IMR-90 (cell line): ENCODE data around the gene CDK5R1. TPM values are rescaled to one million over a fixed set of nuclear protein-coding genes. Genes with fewer than 3 reads are reported as not detected.

Source experiments
- ATAC-seq: fragments of 200-7000 bp; cut with Tn5 transposase; 2 replicates; pipeline ENCODE4 v1.9.1; 2020; ENCODE audit warnings: low read depth, mild to moderate bottlenecking, moderate library complexity
- BruUV-seq: library from RNA; stranded (reverse); fragments of 400-500 nt; replicated peaks from 2 replicates; lab custom pipeline; 2021; lab: Mats Ljungman, UMichigan
- CTCF ChIA-PET: fragments of 300-600 bp; formaldehyde crosslinking; extraction: SDS; loops from one replicate; lab custom pipeline; 2021; ENCODE audit warnings: antibody characterized with exemption; lab: Yijun Ruan, JAX
- POLR2A ChIA-PET: fragments of 300-600 bp; sonication (Branson Sonifier 250); formaldehyde crosslinking; loops from one replicate; lab custom pipeline; 2022; ENCODE audit warnings: antibody characterized with exemption; ENCODE audit not compliant: unreplicated experiment; lab: Charles Lee
- DNase-seq: peaks from one replicate; pipeline ENCODE4 v3.0.0; 2013
- H2AFZ ChIP-seq: replicated peaks from 2 replicates; pipeline ENCODE3; 2013; ENCODE audit warnings: low read length, mild to moderate bottlenecking; ENCODE audit not compliant: poor library complexity
- H2AK5ac ChIP-seq: 2 replicates; pipeline ENCODE4 v1.6.1; 2013; ENCODE audit warnings: low read depth, low read length, inconsistent platforms
- H2AK9ac ChIP-seq: replicated peaks from 2 replicates; pipeline ENCODE3; 2013; ENCODE audit warnings: mild to moderate bottlenecking, low read depth, low read length, moderate library complexity; ENCODE audit not compliant: poor library complexity
- H2BK120ac ChIP-seq: 2 replicates; pipeline ENCODE4 v1.6.1; 2013; ENCODE audit warnings: low read depth, low read length, inconsistent platforms
- H2BK15ac ChIP-seq: 3 replicates; pipeline ENCODE4 v1.6.1; 2013; ENCODE audit warnings: low read depth, low read length, inconsistent platforms
- H2BK20ac ChIP-seq: 2 replicates; pipeline ENCODE4 v1.6.1; 2013; ENCODE audit warnings: low read depth, mild to moderate bottlenecking, inconsistent platforms, low read length, moderate library complexity
- H2BK5ac ChIP-seq: 2 replicates; pipeline ENCODE4 v1.6.1; 2013; ENCODE audit warnings: mild to moderate bottlenecking, low read depth, low read length, inconsistent platforms; ENCODE audit not compliant: poor library complexity, severe bottlenecking
- H3K14ac ChIP-seq: replicated peaks from 2 replicates; pipeline ENCODE4 v1.6.1; 2013; ENCODE audit warnings: low read depth, low read length, inconsistent platforms
- H3K18ac ChIP-seq: 2 replicates; pipeline ENCODE4 v1.6.1; 2013; ENCODE audit warnings: low read depth, low read length, control low read depth
- H3K23ac ChIP-seq: 2 replicates; pipeline ENCODE4 v1.6.1; 2013; ENCODE audit warnings: low read depth, low read length, inconsistent platforms
- H3K27ac ChIP-seq: 2 replicates; pipeline ENCODE4 v1.5.1; 2013; ENCODE audit warnings: mild to moderate bottlenecking, control low read depth, low read length; ENCODE audit not compliant: insufficient read depth
- H3K27me3 ChIP-seq: 2 replicates; pipeline ENCODE4 v1.6.1; 2013; ENCODE audit warnings: low read length; ENCODE audit not compliant: control insufficient read depth, insufficient read depth
- H3K36me3 ChIP-seq: 2 replicates; pipeline ENCODE4 v1.6.1; 2013; ENCODE audit warnings: low read length, mixed read lengths; ENCODE audit not compliant: control insufficient read depth, insufficient read depth
- H3K4ac ChIP-seq: 2 replicates; pipeline ENCODE4 v1.6.1; 2013; ENCODE audit warnings: low read depth, low read length, inconsistent platforms
- H3K4me1 ChIP-seq: 2 replicates; pipeline ENCODE4 v1.6.1; 2013; ENCODE audit warnings: low read length, mixed read lengths; ENCODE audit not compliant: control insufficient read depth, insufficient read depth
- H3K4me2 ChIP-seq: 2 replicates; pipeline ENCODE4 v1.6.1; 2013; ENCODE audit warnings: low read depth, mild to moderate bottlenecking, control low read depth, low read length, moderate library complexity
- H3K4me3 ChIP-seq: 2 replicates; pipeline ENCODE4 v1.5.1; 2013; ENCODE audit warnings: low read depth, mild to moderate bottlenecking, control low read depth, low read length, moderate library complexity; ENCODE audit not compliant: insufficient read depth
- H3K56ac ChIP-seq: 2 replicates; pipeline ENCODE4 v1.6.1; 2013; ENCODE audit warnings: low read length, inconsistent platforms; ENCODE audit not compliant: insufficient read depth; ENCODE audit errors: extremely low read depth
- H3K79me1 ChIP-seq, 2 experiments: 2 replicates each; pipeline ENCODE4 v1.6.1; 2013; ENCODE audit warnings: low read length in 2 of 2, inconsistent platforms in 1 of 2, low read depth in 1 of 2
- H3K9ac ChIP-seq: 2 replicates; pipeline ENCODE4 v1.6.1; 2013; ENCODE audit warnings: low read depth, low read length, control low read depth
- H3K9me1 ChIP-seq: 2 replicates; pipeline ENCODE4 v1.6.1; 2013; ENCODE audit warnings: low read length, inconsistent platforms; ENCODE audit not compliant: insufficient read depth
- H3K9me3 ChIP-seq: 2 replicates; pipeline ENCODE4 v1.6.1; 2013; ENCODE audit warnings: low read length; ENCODE audit not compliant: control insufficient read depth, insufficient read depth
- H4K20me1 ChIP-seq: 2 replicates; pipeline ENCODE4 v1.6.1; 2013; ENCODE audit warnings: low read length, inconsistent platforms; ENCODE audit not compliant: insufficient read depth
- H4K5ac ChIP-seq: 2 replicates; pipeline ENCODE4 v1.6.1; 2013; ENCODE audit warnings: mild to moderate bottlenecking, low read depth, low read length, control low read depth
- H4K8ac ChIP-seq, 2 experiments: 2 replicates each; pipeline ENCODE4 v1.6.1; 2013; ENCODE audit warnings: low read depth in 2 of 2, low read length in 2 of 2, control low read depth in 1 of 2, inconsistent platforms in 1 of 2
- H4K91ac ChIP-seq: 2 replicates; pipeline ENCODE4 v1.6.1; 2013; ENCODE audit warnings: low read depth, low read length, inconsistent platforms; ENCODE audit not compliant: insufficient read depth
- BHLHE40 ChIP-seq: fragments of 150-350 bp; IDR thresholded peaks from 2 replicates; pipeline ENCODE4 v1.6.1; 2016; ENCODE audit warnings: mild to moderate bottlenecking, low read depth, low read length
- CHD1 ChIP-seq: IDR thresholded peaks from 2 replicates; pipeline ENCODE4 v1.6.1; 2012; ENCODE audit warnings: low read depth, low read length, improper control_type of control experiment
- NFE2L2 ChIP-seq: fragments of 150-350 bp; IDR thresholded peaks from 2 replicates; pipeline ENCODE4 v1.6.1; 2016; ENCODE audit warnings: low read depth, mild to moderate bottlenecking, low read length
- RAD21 ChIP-seq: IDR thresholded peaks from 2 replicates; pipeline ENCODE4 v1.6.1; 2012; ENCODE audit warnings: low read length, improper control_type of control experiment
- WGBS, 2 experiments: methylation state at CpG; one replicate each; pipeline versions ENCODE4 v1.1.5 to v1.1.7; 2013; ENCODE audit warnings: missing lambda C conversion rate in 2 of 2; ENCODE audit not compliant: insufficient read length in 1 of 2; ENCODE audit errors: extremely low coverage in 2 of 2; 5-methylcytosine and 5-hydroxymethylcytosine counted together
- dilution Hi-C: fragments of 300-500 bp; cut with HindIII; formaldehyde crosslinking; loops from one replicate; pipeline ENCODE4 v1.14.3; 2018; ENCODE audit warnings: low sequenced_read_pairs; ENCODE audit not compliant: unreplicated experiment
- in situ Hi-C: fragments of 300-500 bp; cut with MboI; formaldehyde crosslinking; loops from 3 replicates; pipeline ENCODE4 v1.14.3; 2019; ENCODE audit warnings: low sequenced_read_pairs, inconsistent platforms, mixed read lengths
- intact Hi-C: fragments of 100-400 bp; cut with micrococcal nuclease; formaldehyde crosslinking; loops from 2 replicates; pipeline ENCODE4 v1.10.0; 2022
- polyA plus RNA-seq, 3 experiments: library from polyadenylated mRNA; depleted of rRNA; stranded (reverse); fragments of >200 nt; gene quantifications; 2 replicates each; pipeline ENCODE4 v1.2.3, GENCODE V29; 2012; ENCODE audit warnings: low replicate concordance in 1 of 3
- total RNA-seq: library from RNA; depleted of rRNA; stranded (reverse); fragments of >200 nt; gene quantifications from 2 replicates; pipeline ENCODE4 v1.2.3, GENCODE V29; 2012

Gene CDK5R1
- total and polyA plus RNA-seq, 2 of the 4 experiments (the other 2 are of a cell fraction) = 0.36 to 0.74 TPM

- Histone ChIP-seq H3K4me3 (no peak overlapping the region), H4K20me1 (peaks cover 4% of the 10 kb centered on the region; the same call in 1 of the 2 replicates), H2BK5ac (no peak overlapping the region), H3K4me2 (no peak overlapping the region), H2AK9ac (no peak overlapping the region), H4K5ac (no peak overlapping the region), H2BK20ac (no peak overlapping the region), H3K18ac (no peak overlapping the region), H3K9me3 (no peaks in the 10 kb centered on the region), H2AFZ (no peak overlapping the region), H3K9me1 (peaks cover 10% of the 10 kb centered on the region), H3K9ac (no peak overlapping the region), H3K23ac (no peak overlapping the region), H3K36me3 (peaks cover 2% of the 10 kb centered on the region; the same call in 1 of the 2 replicates), H2BK120ac (no peak overlapping the region), H3K14ac (no peak overlapping the region), H3K4ac (no peak overlapping the region), H3K4me1 (peaks cover 5% of the 10 kb centered on the region; the same call in 1 of the 2 replicates), H4K91ac (no peak overlapping the region), H3K27ac (no peak overlapping the region), H3K56ac (no peak overlapping the region), H2BK15ac (no peak overlapping the region), H4K8ac (no peak overlapping the region), H3K79me1 (peaks cover 0 to 6% of the 10 kb centered on the region in 2 experiments; a peak in 2 of 4 replicates), H2AK5ac (no peak overlapping the region), H3K27me3 (no peaks in the 10 kb centered on the region)
- no TSS peak for BruUV-seq
- WGBS, 2 experiments = 65% methylated on average over 7 of the region's 16 CpGs; no CpG with 5 or more reads in 1 of the 2 experiments
- intact Hi-C loops (no loop called here), in situ Hi-C loops (loop anchor here (25.0 kb wide), 1 partner anchor 272 kb away; no protein-coding TSS in a partner anchor), dilution Hi-C loops (no loop called here)
- DNase-seq (no peak), ATAC-seq (no peak)
- ChIA-PET POLR2A (no interaction called here), CTCF (no interaction called here)
- no peak for TF ChIP-seq BHLHE40
- TF ChIP-seq CHD1 = no peak
- no peak for TF ChIP-seq NFE2L2
- no peak for TF ChIP-seq RAD21
Measured at GRCh38 chr17:32490101-32490482, 3.3 kb downstream of the CDK5R1 start.
